Measurements from ENCODE around the gene APEH. TPM values are rescaled to one million over a fixed set of nuclear protein-coding genes. Genes with fewer than 3 reads are reported as not detected.

Gene APEH
- total and polyA plus RNA-seq, 2 of the 13 experiments (the other 11 are each of a cell fraction or from before 2014, with no cell fraction given) = 116 to 130 TPM

- H3K9me3 ChIP-seq (ENCODE audit: low read length) = no peaks in the 10 kb centered on the region
- H3K9ac ChIP-seq (ENCODE audit: insufficient read depth, low read depth, low read length) = no peak overlapping the region
- DNase-seq (ENCODE audit: low spot score) (no peak), ATAC-seq (no peak), FAIRE-seq (no peak)
- in situ Hi-C loops (cut with HindIII; ENCODE audit: extremely low pct_ligation_motif_present, low pct_unique_long_range_greater_than_20kb) (no loop called here), intact Hi-C loops (cut with micrococcal nuclease; ENCODE audit: unreplicated experiment) (no loop called here)
- H3K36me3 ChIP-seq (replicated peaks in 1 of 2; ENCODE audit: control insufficient read depth in 1 of 2, insufficient read depth in 2 of 2, low read length in 2 of 2) = peaks cover 21 to 47% of the 10 kb centered on the region in 2 experiments
- no peaks in the 10 kb centered on the region for H4K20me1 ChIP-seq (ENCODE audit: insufficient read depth, low read length)
- WGBS (ENCODE audit: low lambda C conversion rate) = 93% methylated on average over 4 of the region's 4 CpGs
- no peak overlapping the region for H2AFZ ChIP-seq (ENCODE audit: low read length)
- CTCF ChIA-PET (ENCODE audit: low intra/inter-chr PET ratio, low total read pairs) = interaction anchor here (0.9 kb wide), 1 partner anchor 132 kb away, joined by 3 read pairs; no protein-coding TSS in a partner anchor
- no peak overlapping the region for H3K4me2 ChIP-seq (ENCODE audit: low read depth, low read length)
- no peak for TF ChIP-seq NR1H2 (CRISPR knock-in tag; IDR thresholded peaks at IDR 0.05; ENCODE audit: borderline replicate concordance, low read depth)
- TF ChIP-seq ZNF766 (CRISPR knock-in tag; IDR thresholded peaks at IDR 0.05; ENCODE audit: borderline replicate concordance) = no peak
- TF ChIP-seq, protein P1, sequence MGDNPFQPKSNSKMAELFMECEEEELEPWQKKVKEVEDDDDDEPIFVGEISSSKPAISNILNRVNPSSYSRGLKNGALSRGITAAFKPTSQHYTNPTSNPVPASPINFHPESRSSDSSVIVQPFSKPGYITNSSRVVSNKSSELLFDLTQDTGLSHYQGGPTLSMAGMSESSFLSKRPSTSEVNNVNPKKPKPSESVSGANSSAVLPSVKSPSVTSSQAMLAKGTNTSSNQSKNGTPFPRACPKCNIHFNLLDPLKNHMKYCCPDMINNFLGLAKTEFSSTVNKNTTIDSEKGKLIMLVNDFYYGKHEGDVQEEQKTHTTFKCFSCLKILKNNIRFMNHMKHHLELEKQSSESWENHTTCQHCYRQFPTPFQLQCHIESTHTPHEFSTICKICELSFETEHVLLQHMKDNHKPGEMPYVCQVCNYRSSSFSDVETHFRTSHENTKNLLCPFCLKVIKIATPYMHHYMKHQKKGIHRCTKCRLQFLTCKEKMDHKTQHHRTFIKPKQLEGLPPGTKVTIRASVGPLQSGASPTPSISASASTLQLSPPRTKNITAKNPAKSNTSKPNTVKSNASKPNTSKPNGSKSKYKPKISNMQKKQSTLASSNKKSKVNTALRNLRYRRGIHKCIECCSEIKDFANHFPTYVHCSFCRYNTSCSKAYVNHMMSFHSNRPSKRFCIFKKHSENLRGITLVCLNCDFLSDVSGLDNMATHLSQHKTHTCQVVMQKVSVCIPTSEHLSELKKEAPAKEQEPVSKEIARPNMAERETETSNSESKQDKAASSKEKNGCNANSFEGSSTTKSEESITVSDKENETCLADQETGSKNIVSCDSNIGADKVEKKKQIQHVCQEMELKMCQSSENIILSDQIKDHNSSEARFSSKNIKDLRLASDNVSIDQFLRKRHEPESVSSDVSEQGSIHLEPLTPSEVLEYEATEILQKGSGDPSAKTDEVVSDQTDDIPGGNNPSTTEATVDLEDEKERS (CRISPR knock-in tag; IDR thresholded peaks at IDR 0.05) = no peak
- no peak for TF ChIP-seq CC2D1A (CRISPR knock-in tag; IDR thresholded peaks at IDR 0.05)
- no peak for TF ChIP-seq THYN1 (CRISPR knock-in tag; IDR thresholded peaks at IDR 0.05; ENCODE audit: borderline replicate concordance, low read depth)
- TF ChIP-seq SAP130 (CRISPR knock-in tag; IDR thresholded peaks at IDR 0.05; ENCODE audit: low read depth) = no peak
- TF ChIP-seq, protein P2, sequence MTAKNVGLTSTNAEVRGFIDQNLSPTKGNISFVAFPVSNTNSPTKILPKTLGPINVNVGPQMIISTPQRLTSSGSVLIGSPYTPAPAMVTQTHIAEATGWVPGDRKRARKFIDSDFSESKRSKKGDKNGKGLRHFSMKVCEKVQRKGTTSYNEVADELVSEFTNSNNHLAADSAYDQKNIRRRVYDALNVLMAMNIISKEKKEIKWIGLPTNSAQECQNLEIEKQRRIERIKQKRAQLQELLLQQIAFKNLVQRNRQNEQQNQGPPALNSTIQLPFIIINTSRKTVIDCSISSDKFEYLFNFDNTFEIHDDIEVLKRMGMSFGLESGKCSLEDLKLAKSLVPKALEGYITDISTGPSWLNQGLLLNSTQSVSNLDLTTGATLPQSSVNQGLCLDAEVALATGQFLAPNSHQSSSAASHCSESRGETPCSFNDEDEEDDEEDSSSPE (CRISPR knock-in tag; IDR thresholded peaks at IDR 0.05) = no peak
- TF ChIP-seq ZNF75D (CRISPR knock-in tag; IDR thresholded peaks at IDR 0.05; ENCODE audit: borderline replicate concordance) = no peak
- no peak for TF ChIP-seq KAT7 (CRISPR knock-in tag; IDR thresholded peaks at IDR 0.05; ENCODE audit: borderline replicate concordance)
- no peak for TF ChIP-seq ZNF816 (CRISPR knock-in tag; IDR thresholded peaks at IDR 0.05; ENCODE audit: borderline replicate concordance)
- no peak for TF ChIP-seq ZNF326 (CRISPR knock-in tag; IDR thresholded peaks at IDR 0.05; ENCODE audit: borderline replicate concordance)
- no peak for TF ChIP-seq TRIM22 (IDR thresholded peaks at IDR 0.05)
- TF ChIP-seq AHR (CRISPR knock-in tag; IDR thresholded peaks at IDR 0.05) = no peak
- TF ChIP-seq PREB (CRISPR knock-in tag; IDR thresholded peaks at IDR 0.05) = no peak
- BruUV-seq (replicated peaks) = no TSS peak
- no peak overlapping the region for H3K4me3 ChIP-seq (replicated peaks in 1 of 3; ENCODE audit: insufficient read depth in 1 of 3, low read depth in 2 of 3, low read length in 3 of 3)
- H3K79me2 ChIP-seq (ENCODE audit: insufficient read depth, low read length) = no peaks in the 10 kb centered on the region
- H3K27ac ChIP-seq (ENCODE audit: extremely low read length, insufficient read depth, low read length) = no peak overlapping the region
- POLR2A ChIA-PET = no interaction called here
- H3K4me1 ChIP-seq (ENCODE audit: insufficient read depth, low read length) = peaks cover 5% of the 10 kb centered on the region
- no peaks in the 10 kb centered on the region; a peak in 1 of 5 replicates for H3K27me3 ChIP-seq (ENCODE audit: control insufficient read depth in 1 of 2, insufficient read depth in 2 of 2, low read length in 2 of 2)
Observed at GRCh38 chr3:49707113-49707480, 32.9 kb downstream of the APEH start.
